Activated naive CD8-positive, alpha-beta T cell (primary cell): ENCODE measurements around the gene GDI1.

ENCODE experiments used
- H3K27ac Mint-ChIP-seq: one replicate; pipeline ENCODE4 v1.8.0; 2021; ENCODE audit warnings: mixed read lengths
- H3K27me3 Mint-ChIP-seq: one replicate; pipeline ENCODE4 v1.8.0; 2021; ENCODE audit warnings: mixed read lengths
- H3K36me3 Mint-ChIP-seq: one replicate; pipeline ENCODE4 v1.8.0; 2021; ENCODE audit warnings: mixed read lengths
- H3K4me1 Mint-ChIP-seq: one replicate; pipeline ENCODE4 v1.8.0; 2021; ENCODE audit warnings: low read depth, mixed read lengths
- H3K4me3 Mint-ChIP-seq: one replicate; pipeline ENCODE4 v1.8.0; 2021; ENCODE audit warnings: mild to moderate bottlenecking, mixed read lengths
- H3K9me3 Mint-ChIP-seq: one replicate; pipeline ENCODE4 v1.8.0; 2021; ENCODE audit warnings: low read depth, mixed read lengths

The GDI1 gene

GRCh38 chrX:154458954-154459778 lies 22.2 kb downstream of the GDI1 start:
- no peaks in the 10 kb centered on the region for H3K36me3 Mint-ChIP-seq
- H3K4me3 Mint-ChIP-seq = peak overlapping the region; percentile 85
- H3K4me1 Mint-ChIP-seq = peaks cover 8% of the 10 kb centered on the region
- no peaks in the 10 kb centered on the region for H3K27me3 Mint-ChIP-seq
- no peaks in the 10 kb centered on the region for H3K9me3 Mint-ChIP-seq
- H3K27ac Mint-ChIP-seq = peak overlapping the region; percentile 22

- H3K4me3 Mint-ChIP-seq = peak overlapping the region; percentile 46
- no peaks in the 10 kb centered on the region for H3K36me3 Mint-ChIP-seq
- no peaks in the 10 kb centered on the region for H3K9me3 Mint-ChIP-seq
- peaks cover 8% of the 10 kb centered on the region for H3K4me1 Mint-ChIP-seq
- no peaks in the 10 kb centered on the region for H3K27me3 Mint-ChIP-seq
- no peak overlapping the region for H3K27ac Mint-ChIP-seq
Observed at GRCh38 chrX:154459832-154460231, 22.9 kb downstream of the GDI1 start.

- peaks cover 8% of the 10 kb centered on the region for H3K4me1 Mint-ChIP-seq
- no peaks in the 10 kb centered on the region for H3K27me3 Mint-ChIP-seq
- H3K9me3 Mint-ChIP-seq = no peaks in the 10 kb centered on the region
- peak overlapping the region; percentile 46 for H3K4me3 Mint-ChIP-seq
- H3K27ac Mint-ChIP-seq = no peak overlapping the region
- no peaks in the 10 kb centered on the region for H3K36me3 Mint-ChIP-seq
Observed at GRCh38 chrX:154460326-154460725, 23.4 kb downstream of the GDI1 start.

- Mint-ChIP-seq H3K9me3 (no peaks in the 10 kb centered on the region), H3K4me1 (peaks cover 6% of the 10 kb centered on the region), H3K27ac (no peak overlapping the region), H3K36me3 (no peaks in the 10 kb centered on the region), H3K4me3 (no peak overlapping the region), H3K27me3 (no peaks in the 10 kb centered on the region)
Observed at GRCh38 chrX:154462396-154462795, 25.4 kb downstream of the GDI1 start.

GRCh38 chrX:154463611-154464220 lies 26.8 kb downstream of the GDI1 start:
- H3K27ac Mint-ChIP-seq = no peak overlapping the region
- H3K4me3 Mint-ChIP-seq = no peak overlapping the region

GRCh38 chrX:154464806-154465365 lies 27.9 kb downstream of the GDI1 start:
- no peaks in the 10 kb centered on the region for H3K36me3 Mint-ChIP-seq

More at GRCh38 chrX:154463611-154464220, 26.8 kb downstream of the GDI1 start:
- Mint-ChIP-seq H3K4me1 (peaks cover 4% of the 10 kb centered on the region), H3K36me3 (no peaks in the 10 kb centered on the region), H3K9me3 (no peaks in the 10 kb centered on the region), H3K27me3 (no peaks in the 10 kb centered on the region)

GRCh38 chrX:154465601-154466000 lies 28.6 kb downstream of the GDI1 start:
- Mint-ChIP-seq H3K27ac (no peak overlapping the region), H3K4me3 (no peak overlapping the region), H3K27me3 (no peaks in the 10 kb centered on the region), H3K9me3 (no peaks in the 10 kb centered on the region), H3K4me1 (peaks cover 2% of the 10 kb centered on the region), H3K36me3 (no peaks in the 10 kb centered on the region)

More at GRCh38 chrX:154464806-154465365, 27.9 kb downstream of the GDI1 start:
- Mint-ChIP-seq H3K27ac (no peak overlapping the region), H3K4me3 (no peak overlapping the region), H3K9me3 (no peaks in the 10 kb centered on the region), H3K27me3 (no peaks in the 10 kb centered on the region), H3K4me1 (peaks cover 2% of the 10 kb centered on the region)

GRCh38 chrX:154466036-154466435 lies 29.1 kb downstream of the GDI1 start:
- Mint-ChIP-seq H3K36me3 (no peaks in the 10 kb centered on the region), H3K4me1 (peaks cover 2% of the 10 kb centered on the region), H3K4me3 (no peak overlapping the region), H3K27ac (no peak overlapping the region), H3K9me3 (no peaks in the 10 kb centered on the region), H3K27me3 (no peaks in the 10 kb centered on the region)

- no peaks in the 10 kb centered on the region for H3K27me3 Mint-ChIP-seq
- H3K36me3 Mint-ChIP-seq = no peaks in the 10 kb centered on the region
- H3K4me3 Mint-ChIP-seq = no peak overlapping the region
- no peaks in the 10 kb centered on the region for H3K9me3 Mint-ChIP-seq
- no peak overlapping the region for H3K27ac Mint-ChIP-seq
- H3K4me1 Mint-ChIP-seq = no peaks in the 10 kb centered on the region
Observed at GRCh38 chrX:154466907-154467306, 30.0 kb downstream of the GDI1 start.

- Mint-ChIP-seq H3K36me3 (no peaks in the 10 kb centered on the region), H3K4me1 (no peaks in the 10 kb centered on the region), H3K27ac (no peak overlapping the region), H3K27me3 (no peaks in the 10 kb centered on the region), H3K9me3 (no peaks in the 10 kb centered on the region), H3K4me3 (no peak overlapping the region)
Observed at GRCh38 chrX:154467556-154467955, 30.6 kb downstream of the GDI1 start.

- Mint-ChIP-seq H3K9me3 (no peaks in the 10 kb centered on the region), H3K36me3 (no peaks in the 10 kb centered on the region), H3K27ac (no peak overlapping the region), H3K4me3 (no peak overlapping the region), H3K4me1 (no peaks in the 10 kb centered on the region), H3K27me3 (no peaks in the 10 kb centered on the region)
Observed at GRCh38 chrX:154468217-154468616, 31.3 kb downstream of the GDI1 start.

GRCh38 chrX:154469114-154469513 lies 32.2 kb downstream of the GDI1 start:
- Mint-ChIP-seq H3K4me1 (no peaks in the 10 kb centered on the region), H3K4me3 (no peak overlapping the region), H3K9me3 (no peaks in the 10 kb centered on the region), H3K27me3 (no peaks in the 10 kb centered on the region), H3K36me3 (no peaks in the 10 kb centered on the region), H3K27ac (no peak overlapping the region)

- H3K27me3 Mint-ChIP-seq = no peaks in the 10 kb centered on the region
- no peaks in the 10 kb centered on the region for H3K9me3 Mint-ChIP-seq
- no peaks in the 10 kb centered on the region for H3K36me3 Mint-ChIP-seq
- H3K4me1 Mint-ChIP-seq = no peaks in the 10 kb centered on the region
- no peak overlapping the region for H3K27ac Mint-ChIP-seq
- H3K4me3 Mint-ChIP-seq = no peak overlapping the region
Observed at GRCh38 chrX:154469880-154470279, 32.9 kb downstream of the GDI1 start.

GRCh38 chrX:154470434-154470833 lies 33.5 kb downstream of the GDI1 start:
- Mint-ChIP-seq H3K36me3 (no peaks in the 10 kb centered on the region), H3K9me3 (no peaks in the 10 kb centered on the region), H3K4me3 (no peak overlapping the region), H3K4me1 (no peaks in the 10 kb centered on the region), H3K27ac (no peak overlapping the region), H3K27me3 (no peaks in the 10 kb centered on the region)

- no peaks in the 10 kb centered on the region for H3K4me1 Mint-ChIP-seq
- no peak overlapping the region for H3K27ac Mint-ChIP-seq
- no peaks in the 10 kb centered on the region for H3K9me3 Mint-ChIP-seq
- no peak overlapping the region for H3K4me3 Mint-ChIP-seq
- no peaks in the 10 kb centered on the region for H3K27me3 Mint-ChIP-seq
- no peaks in the 10 kb centered on the region for H3K36me3 Mint-ChIP-seq
Observed at GRCh38 chrX:154470914-154471568, 34.1 kb downstream of the GDI1 start.
